ENCODE results near the gene RAB11B. TPM values are rescaled to one million over a fixed set of nuclear protein-coding genes. Genes with fewer than 3 reads are reported as not detected.

Gene RAB11B
- total and polyA plus RNA-seq, 9 of the 15 experiments (the other 6 are each of a cell fraction or from before 2014, with no cell fraction given): 0.74 to 71.0 (median 13.8) TPM

DNA sequence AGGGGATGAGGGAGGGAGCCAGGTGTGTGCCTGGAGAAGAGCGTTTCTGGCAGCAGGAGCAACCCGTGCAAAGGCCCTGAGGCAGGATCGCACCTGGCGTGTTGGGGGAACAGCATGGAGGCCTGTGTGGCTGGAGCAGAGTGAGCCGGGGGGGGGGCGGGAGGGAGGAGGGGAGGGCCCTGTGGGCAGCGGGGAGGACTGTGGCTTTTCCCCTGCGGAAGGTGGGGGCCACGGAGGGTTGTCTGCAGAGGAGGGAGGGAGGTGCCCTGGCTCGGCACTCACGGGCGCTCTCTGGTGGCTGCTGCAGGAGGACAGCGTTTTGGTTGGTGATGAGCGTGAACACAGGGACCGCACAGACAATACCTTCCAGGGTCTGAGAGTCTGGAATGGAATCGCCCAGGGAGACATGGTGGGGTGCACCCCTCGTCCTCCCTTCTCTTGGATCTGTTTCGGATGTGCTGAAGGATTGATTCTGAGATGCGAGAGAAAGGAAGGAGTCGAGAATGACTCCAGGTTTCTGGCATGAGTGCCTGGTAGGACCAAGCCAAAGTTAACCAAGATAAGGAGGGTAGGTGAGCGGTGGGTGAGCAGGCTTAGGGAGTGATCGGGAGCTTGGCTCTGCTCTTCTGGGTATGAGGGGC lies 6.5 kb downstream of the RAB11B start:
- H3K9me3 ChIP-seq (replicated peaks; ENCODE audit: control insufficient read depth, insufficient read depth, low read depth, low read length): no peaks in the 10 kb centered on the region
- H3K27me3 ChIP-seq (ENCODE audit: control insufficient read depth in 2 of 2, insufficient read depth in 2 of 2, low read length in 2 of 2): no peaks in the 10 kb centered on the region
- DNase-seq (ENCODE audit: extremely low read depth in 1 of 4, low spot score in 3 of 4) (peak; percentile 84 to 91 (median 86)), FAIRE-seq (peak; percentile 93), ATAC-seq (peak; percentile 98)
- H3K9me1 ChIP-seq (ENCODE audit: control insufficient read depth, insufficient read depth, low read length): peaks cover 9% of the 10 kb centered on the region
- POLR2A ChIA-PET: interaction anchor here (1.0 kb wide), 1 partner anchor 19 kb away, joined by 3 read pairs; no protein-coding TSS in a partner anchor
- peak overlapping the region; percentile 28; the same call in 1 of the 2 replicates for H3K4me2 ChIP-seq (ENCODE audit: insufficient read depth, low read length)
- H2AFZ ChIP-seq (ENCODE audit: low read depth, low read length): no peak overlapping the region
- peaks cover 15 to 59% of the 10 kb centered on the region in 2 experiments; a peak in 4 of 5 replicates for H3K4me1 ChIP-seq (replicated peaks in 1 of 2; ENCODE audit: control insufficient read depth in 2 of 2, insufficient read depth in 2 of 2, low read length in 2 of 2)
- CTCF ChIA-PET (ENCODE audit: low intra/inter-chr PET ratio): interaction anchor here (1.1 to 1.6 kb wide), 4 partner anchors 42 to 184 kb away, joined by 3 to 5 read pairs (median 4); no protein-coding TSS in a partner anchor
- H3K79me2 ChIP-seq (ENCODE audit: control insufficient read depth, insufficient read depth, low read length): peaks cover 49% of the 10 kb centered on the region
- no peak overlapping the region for H3K27ac ChIP-seq (ENCODE audit: extremely low read depth, low read depth, low read length)
- intact Hi-C loops (cut with micrococcal nuclease): loop anchor here (1.0 kb wide), 1 partner anchor 42 kb away; no protein-coding TSS in a partner anchor
- whole genome bisulfite sequencing (ENCODE audit: insufficient coverage, low coverage, missing lambda C conversion rate): 18% methylated on average over 12 of the region's 22 CpGs
- in situ Hi-C loops (cut with MboI): loop anchor here (5.0 kb wide), 1 partner anchor 39 kb away; no protein-coding TSS in a partner anchor
- H4K20me1 ChIP-seq (replicated peaks; ENCODE audit: control insufficient read depth, insufficient read depth, low read length): peaks cover 41% of the 10 kb centered on the region
- no TSS peak for BruUV-seq (replicated peaks)
- H3K36me3 ChIP-seq (ENCODE audit: control insufficient read depth, insufficient read depth, low read length): peaks cover 11% of the 10 kb centered on the region; the same call in 1 of the 3 replicates
- peak overlapping the region in 1 of 2 experiments; percentile 77; a peak in 2 of 4 replicates for H3K9ac ChIP-seq (ENCODE audit: insufficient read depth in 1 of 2, low read depth in 2 of 2, low read length in 2 of 2)
- no peak overlapping the region for H3K4me3 ChIP-seq
- no peak for TF ChIP-seq PHF8 (IDR thresholded peaks at IDR 0.05; ENCODE audit: borderline replicate concordance, low read length)
- 0 out of 2 replicates have a peak, but pooled peaks have one; percentile 23 for TF ChIP-seq POLR2AphosphoS5 (IDR thresholded peaks at IDR 0.05; ENCODE audit: control insufficient read depth, insufficient read depth, low read depth, low read length)
- TF ChIP-seq PHB (CRISPR knock-in tag; IDR thresholded peaks at IDR 0.05): no peak
- no peak for TF ChIP-seq BMI1 (IDR thresholded peaks at IDR 0.05; ENCODE audit: low read length)
- TF ChIP-seq SAFB2 (IDR thresholded peaks at IDR 0.05; ENCODE audit: borderline replicate concordance, low read depth, low read length, severe bottlenecking): no peak
- TF ChIP-seq ZNF436 (CRISPR knock-in tag; IDR thresholded peaks at IDR 0.05): no peak
- TF ChIP-seq BCOR (IDR thresholded peaks at IDR 0.05): 0 out of 2 replicates have a peak, but pooled peaks have one; percentile 15
- TF ChIP-seq BCL6 (CRISPR knock-in tag; IDR thresholded peaks at IDR 0.05): no peak
- TF ChIP-seq HLTF (IDR thresholded peaks at IDR 0.05): no peak
- 0 out of 2 replicates have a peak, but pooled peaks have one; percentile 66 for TF ChIP-seq CBX1 (IDR thresholded peaks at IDR 0.05; ENCODE audit: low read depth)
- TF ChIP-seq CBX8 (IDR thresholded peaks at IDR 0.05; ENCODE audit: borderline replicate concordance, extremely low read depth, low read depth, low read length, poor library complexity, severe bottlenecking): no peak
- TF ChIP-seq ZNF280A (IDR thresholded peaks at IDR 0.05; ENCODE audit: low read depth, partially characterized antibody): no peak
- TF ChIP-seq GABPB2 (CRISPR knock-in tag; conservative IDR thresholded peaks at IDR 0.05): no peak
- TF ChIP-seq, protein P1, sequence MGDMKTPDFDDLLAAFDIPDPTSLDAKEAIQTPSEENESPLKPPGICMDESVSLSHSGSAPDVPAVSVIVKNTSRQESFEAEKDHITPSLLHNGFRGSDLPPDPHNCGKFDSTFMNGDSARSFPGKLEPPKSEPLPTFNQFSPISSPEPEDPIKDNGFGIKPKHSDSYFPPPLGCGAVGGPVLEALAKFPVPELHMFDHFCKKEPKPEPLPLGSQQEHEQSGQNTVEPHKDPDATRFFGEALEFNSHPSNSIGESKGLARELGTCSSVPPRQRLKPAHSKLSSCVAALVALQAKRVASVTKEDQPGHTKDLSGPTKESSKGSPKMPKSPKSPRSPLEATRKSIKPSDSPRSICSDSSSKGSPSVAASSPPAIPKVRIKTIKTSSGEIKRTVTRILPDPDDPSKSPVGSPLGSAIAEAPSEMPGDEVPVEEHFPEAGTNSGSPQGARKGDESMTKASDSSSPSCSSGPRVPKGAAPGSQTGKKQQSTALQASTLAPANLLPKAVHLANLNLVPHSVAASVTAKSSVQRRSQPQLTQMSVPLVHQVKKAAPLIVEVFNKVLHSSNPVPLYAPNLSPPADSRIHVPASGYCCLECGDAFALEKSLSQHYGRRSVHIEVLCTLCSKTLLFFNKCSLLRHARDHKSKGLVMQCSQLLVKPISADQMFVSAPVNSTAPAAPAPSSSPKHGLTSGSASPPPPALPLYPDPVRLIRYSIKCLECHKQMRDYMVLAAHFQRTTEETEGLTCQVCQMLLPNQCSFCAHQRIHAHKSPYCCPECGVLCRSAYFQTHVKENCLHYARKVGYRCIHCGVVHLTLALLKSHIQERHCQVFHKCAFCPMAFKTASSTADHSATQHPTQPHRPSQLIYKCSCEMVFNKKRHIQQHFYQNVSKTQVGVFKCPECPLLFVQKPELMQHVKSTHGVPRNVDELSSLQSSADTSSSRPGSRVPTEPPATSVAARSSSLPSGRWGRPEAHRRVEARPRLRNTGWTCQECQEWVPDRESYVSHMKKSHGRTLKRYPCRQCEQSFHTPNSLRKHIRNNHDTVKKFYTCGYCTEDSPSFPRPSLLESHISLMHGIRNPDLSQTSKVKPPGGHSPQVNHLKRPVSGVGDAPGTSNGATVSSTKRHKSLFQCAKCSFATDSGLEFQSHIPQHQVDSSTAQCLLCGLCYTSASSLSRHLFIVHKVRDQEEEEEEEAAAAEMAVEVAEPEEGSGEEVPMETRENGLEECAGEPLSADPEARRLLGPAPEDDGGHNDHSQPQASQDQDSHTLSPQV (IDR thresholded peaks at IDR 0.05): no peak
- TF ChIP-seq NEUROD1 (IDR thresholded peaks at IDR 0.05; ENCODE audit: borderline replicate concordance, low read depth, low read length, partially characterized antibody): no peak

Data from K562 (cell line).